COLO668 (cell line): ENCODE data around the gene CAPN13.

ENCODE experiments used
- DNase-seq: peaks from one replicate; lab custom pipeline; 2025; ENCODE audit not compliant: unreplicated experiment; lab: John Stamatoyannopoulos, UW

CAPN13 gene, protein sequence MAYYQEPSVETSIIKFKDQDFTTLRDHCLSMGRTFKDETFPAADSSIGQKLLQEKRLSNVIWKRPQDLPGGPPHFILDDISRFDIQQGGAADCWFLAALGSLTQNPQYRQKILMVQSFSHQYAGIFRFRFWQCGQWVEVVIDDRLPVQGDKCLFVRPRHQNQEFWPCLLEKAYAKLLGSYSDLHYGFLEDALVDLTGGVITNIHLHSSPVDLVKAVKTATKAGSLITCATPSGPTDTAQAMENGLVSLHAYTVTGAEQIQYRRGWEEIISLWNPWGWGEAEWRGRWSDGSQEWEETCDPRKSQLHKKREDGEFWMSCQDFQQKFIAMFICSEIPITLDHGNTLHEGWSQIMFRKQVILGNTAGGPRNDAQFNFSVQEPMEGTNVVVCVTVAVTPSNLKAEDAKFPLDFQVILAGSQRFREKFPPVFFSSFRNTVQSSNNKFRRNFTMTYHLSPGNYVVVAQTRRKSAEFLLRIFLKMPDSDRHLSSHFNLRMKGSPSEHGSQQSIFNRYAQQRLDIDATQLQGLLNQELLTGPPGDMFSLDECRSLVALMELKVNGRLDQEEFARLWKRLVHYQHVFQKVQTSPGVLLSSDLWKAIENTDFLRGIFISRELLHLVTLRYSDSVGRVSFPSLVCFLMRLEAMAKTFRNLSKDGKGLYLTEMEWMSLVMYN

GRCh38 chr2:30807249-30807648 lies at the start of gene CAPN13:
Gene CAPN13 (minus strand): TSS chr2:30807446. CDS start chr2:30787325, 20,121 bp downstream.
- DNase-seq, result peak; percentile 22

- DNase-seq, result no peak
Observed at GRCh38 chr2:30847841-30848240, 40.6 kb upstream of the CAPN13 start.

- no peak for DNase-seq
Observed at GRCh38 chr2:30847329-30847728, 40.1 kb upstream of the CAPN13 start.

- no peak for DNase-seq
Observed at GRCh38 chr2:30828586-30828985, 21.3 kb upstream of the CAPN13 start.

GRCh38 chr2:30826916-30827315 lies 19.7 kb upstream of the CAPN13 start:
- no peak for DNase-seq

DNA sequence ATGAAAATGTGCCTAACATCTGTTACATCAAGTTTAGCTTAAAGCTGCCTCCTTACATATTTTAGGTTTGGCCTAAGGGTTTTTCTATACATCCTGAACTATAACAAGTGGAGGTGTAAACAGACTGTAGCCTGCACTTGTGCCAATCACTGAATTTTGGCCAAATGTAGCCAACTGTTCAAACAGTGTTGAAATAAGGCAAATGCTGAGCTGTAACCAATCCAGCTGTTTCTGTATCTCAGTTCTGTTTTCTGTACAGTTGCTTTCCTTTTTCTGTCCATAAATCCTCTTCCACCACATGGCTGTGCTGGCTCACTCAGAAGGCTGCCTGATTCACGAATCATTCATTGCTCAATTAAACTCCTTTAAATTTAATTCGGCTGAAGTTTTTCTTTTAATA lies 19.2 kb upstream of the CAPN13 start:
- no peak for DNase-seq

GRCh38 chr2:30823452-30823851 lies 16.2 kb upstream of the CAPN13 start:
- peak; percentile 5 for DNase-seq

DNA sequence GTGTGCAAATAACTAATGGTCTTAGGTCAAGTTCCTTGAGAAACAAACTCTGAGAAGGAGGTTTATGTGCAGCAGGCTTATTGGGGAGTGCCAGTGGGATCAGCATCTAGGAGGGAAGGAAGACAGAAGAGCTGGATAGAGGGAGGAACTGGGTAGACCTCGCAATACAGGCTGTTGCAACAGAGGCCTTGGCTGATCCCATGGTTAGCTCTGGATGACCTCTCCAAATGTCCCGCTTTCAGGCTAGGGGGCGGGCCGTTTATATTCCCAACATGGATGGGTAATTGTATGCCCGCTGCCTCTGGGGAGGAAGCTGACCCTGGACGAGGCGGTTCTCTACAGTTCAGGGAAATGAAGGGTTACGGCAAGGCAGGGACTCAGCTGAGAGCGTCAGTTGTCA lies 14.7 kb upstream of the CAPN13 start:
- no peak for DNase-seq

GRCh38 chr2:30820381-30821055 lies 13.3 kb upstream of the CAPN13 start:
- no peak for DNase-seq

GRCh38 chr2:30809938-30810337 lies 2.7 kb upstream of the CAPN13 start:
- DNase-seq, result no peak

DNA sequence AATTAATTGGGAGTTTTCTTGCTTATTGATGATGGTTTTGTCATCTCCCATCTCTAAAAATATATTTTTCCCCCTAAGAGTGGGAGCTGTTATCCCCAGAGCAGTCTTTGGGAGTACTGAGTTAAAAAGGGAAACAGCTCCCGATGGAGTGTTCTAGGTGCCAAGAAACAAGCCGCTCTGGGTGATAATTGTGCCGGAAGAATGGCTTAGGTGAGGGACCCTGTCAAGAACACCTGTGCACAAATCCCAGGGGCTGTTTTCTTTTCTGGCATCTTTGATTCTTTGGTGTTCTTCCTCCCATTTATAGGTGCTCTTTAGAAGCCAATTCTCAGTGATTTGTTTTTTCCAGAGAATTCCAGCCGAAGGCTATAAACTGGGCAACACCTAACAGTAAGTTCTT lies 1.4 kb upstream of the CAPN13 start:
- DNase-seq, result no peak

DNA sequence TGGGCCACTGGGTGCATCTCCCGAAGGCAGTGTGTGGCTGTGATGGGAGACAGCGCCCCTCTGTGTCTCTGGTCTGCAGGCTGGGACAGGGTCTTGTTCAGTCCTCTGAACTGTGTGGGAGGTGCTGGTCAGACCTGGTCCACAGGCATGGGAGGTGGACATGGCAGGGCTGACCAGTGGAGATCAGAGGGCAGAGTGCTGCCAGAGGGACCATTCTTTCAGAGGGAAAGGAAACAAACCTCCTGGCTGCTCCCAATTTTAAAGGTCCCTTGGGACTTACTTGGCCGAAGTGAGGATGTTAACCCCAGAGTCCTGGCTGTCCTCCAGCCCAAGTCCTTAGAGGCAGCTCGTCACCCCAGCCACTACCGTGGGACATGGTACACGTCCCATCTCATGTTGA lies 4.0 kb downstream of the CAPN13 start:
- no peak for DNase-seq

GRCh38 chr2:30802611-30803010 lies 4.6 kb downstream of the CAPN13 start:
- DNase-seq, result no peak

- no peak for DNase-seq
Observed at GRCh38 chr2:30801821-30802455, 5.3 kb downstream of the CAPN13 start.

- DNase-seq, result no peak
Observed at GRCh38 chr2:30800159-30800558, 7.1 kb downstream of the CAPN13 start.

DNA sequence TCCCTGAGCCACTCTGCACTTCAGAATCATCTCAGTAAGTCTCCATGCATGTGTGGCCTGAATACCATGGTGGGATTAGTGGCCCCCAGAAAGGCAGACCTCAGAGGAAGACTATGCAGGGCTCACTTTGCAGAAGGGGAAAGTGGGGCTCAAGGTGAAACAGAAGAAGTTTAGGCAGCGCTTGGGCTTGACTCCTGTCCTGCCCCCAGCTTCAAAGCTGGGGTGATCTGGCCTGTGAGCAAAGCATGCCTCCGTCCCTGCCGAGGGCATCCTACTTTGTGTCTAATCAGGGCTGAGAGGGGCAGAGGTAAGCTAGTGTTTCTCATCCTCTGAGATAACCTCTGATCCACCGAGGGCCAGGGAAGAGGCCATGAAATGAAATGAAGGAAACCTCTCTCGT lies 7.9 kb downstream of the CAPN13 start:
- no peak for DNase-seq

DNA sequence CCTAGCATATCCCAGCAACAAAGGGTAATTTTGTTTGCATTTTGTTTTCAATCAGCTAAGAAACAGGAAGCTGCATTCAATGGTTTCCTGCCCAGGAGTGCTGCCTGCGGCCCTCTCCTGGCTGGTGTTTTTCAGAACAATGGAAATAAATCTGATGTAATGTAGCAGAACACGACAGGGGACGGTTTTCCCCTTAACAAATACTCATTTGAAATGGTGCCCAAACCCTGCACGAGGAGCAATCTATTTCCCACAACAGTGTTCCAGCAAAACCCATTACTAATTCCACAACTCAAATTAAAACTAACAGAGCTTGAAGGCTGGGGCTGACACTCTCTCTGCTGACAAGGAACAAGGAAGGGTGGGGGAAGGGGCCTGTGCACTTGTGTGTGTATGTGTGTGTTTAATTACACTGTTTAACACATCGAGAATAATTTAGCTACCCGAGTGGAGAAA lies 8.7 kb downstream of the CAPN13 start:
- DNase-seq, result peak; percentile 33

DNA sequence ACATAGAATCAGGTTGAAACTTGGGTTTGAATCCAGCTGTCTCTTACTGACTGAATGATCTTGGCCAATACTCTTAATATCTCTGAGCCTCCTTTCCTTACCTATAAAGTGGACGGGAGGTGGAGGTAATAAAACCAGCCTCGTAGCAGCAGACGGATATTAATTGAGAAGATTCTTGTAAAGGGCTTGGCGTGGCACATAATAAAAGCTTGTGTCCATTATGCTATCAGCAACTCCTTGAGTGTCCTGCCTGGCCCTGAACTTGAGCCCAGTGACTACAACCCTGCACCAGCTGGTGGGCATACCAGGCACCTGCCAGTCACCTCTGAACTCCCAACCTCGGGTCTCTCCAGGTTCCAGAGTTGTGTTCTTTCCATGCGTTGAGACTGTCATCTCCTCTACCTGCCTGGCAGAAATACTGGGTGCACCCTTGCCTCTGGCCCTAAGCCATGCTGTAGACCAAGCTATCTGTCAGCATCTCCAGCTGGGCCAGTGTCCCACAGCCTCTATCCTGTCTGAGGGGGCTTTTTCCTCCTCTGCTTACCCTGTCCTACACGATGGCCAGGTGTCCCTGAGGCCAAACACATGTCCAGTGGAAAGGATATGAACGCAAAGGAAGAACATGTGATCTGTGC lies 9.7 kb downstream of the CAPN13 start:
- DNase-seq, result no peak

- DNase-seq, result no peak
Observed at GRCh38 chr2:30796699-30797098, 10.5 kb downstream of the CAPN13 start.

GRCh38 chr2:30792521-30792920 lies 14.7 kb downstream of the CAPN13 start:
- no peak for DNase-seq

GRCh38 chr2:30790879-30791278 lies 16.4 kb downstream of the CAPN13 start:
- no peak for DNase-seq
